Measurements from ENCODE around the gene NLRP6. TPM values are rescaled to one million over a fixed set of nuclear protein-coding genes. Genes with fewer than 3 reads are reported as not detected.
"Not testable (repeated sequence)": the region's sequence is repeated elsewhere in the genome, so short reads cannot be mapped to it uniquely, and the experiment has no call there.

The NLRP6 gene
- total RNA-seq, 1 donor, result not detected

DNA sequence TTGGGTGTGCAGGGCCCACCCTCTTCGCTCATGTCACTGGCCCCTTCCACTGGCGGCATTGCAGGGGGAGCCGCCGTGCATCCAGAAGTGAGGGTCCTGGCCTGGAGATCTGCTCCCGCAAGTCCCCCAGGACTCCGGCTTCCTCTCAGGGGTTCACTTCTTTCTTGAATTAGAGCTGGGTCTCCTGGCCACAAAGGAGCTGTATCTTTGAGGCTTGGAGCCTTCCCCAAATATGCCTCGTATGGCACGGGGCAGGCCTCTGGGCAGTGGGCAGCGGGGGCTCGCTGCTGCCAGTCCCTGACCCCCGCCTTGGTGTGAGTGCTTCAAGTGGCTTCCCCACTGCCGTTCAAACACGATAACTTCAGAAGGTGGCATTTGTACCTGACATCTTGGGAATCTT is 49.8 kb downstream of the NLRP6 start:
- peaks cover 14% of the 10 kb centered on the region for H3K4me1 ChIP-seq (ENCODE audit: insufficient read depth, low read length)
- DNase-seq (ENCODE audit: insufficient read length, low spot score, missing footprints), result peak; percentile 30
- no peaks in the 10 kb centered on the region for H4K20me1 ChIP-seq (ENCODE audit: insufficient read depth, low read length)
- no peak overlapping the region for H3K27ac ChIP-seq (ENCODE audit: low read depth, low read length)
- H3K4me2 ChIP-seq (ENCODE audit: insufficient read depth, low read length), result no peak overlapping the region
- H3K27me3 ChIP-seq (ENCODE audit: insufficient read depth, low read length), result no peaks in the 10 kb centered on the region
- H3K79me2 ChIP-seq (ENCODE audit: insufficient read depth, low read length), result no peaks in the 10 kb centered on the region
- H2AFZ ChIP-seq (ENCODE audit: low read length), result no peak overlapping the region
- no peak overlapping the region for H3K4me3 ChIP-seq (ENCODE audit: insufficient read depth, low read length)
- H3K36me3 ChIP-seq (ENCODE audit: insufficient read depth, low read length), result no peaks in the 10 kb centered on the region
- TF ChIP-seq, protein P1, sequence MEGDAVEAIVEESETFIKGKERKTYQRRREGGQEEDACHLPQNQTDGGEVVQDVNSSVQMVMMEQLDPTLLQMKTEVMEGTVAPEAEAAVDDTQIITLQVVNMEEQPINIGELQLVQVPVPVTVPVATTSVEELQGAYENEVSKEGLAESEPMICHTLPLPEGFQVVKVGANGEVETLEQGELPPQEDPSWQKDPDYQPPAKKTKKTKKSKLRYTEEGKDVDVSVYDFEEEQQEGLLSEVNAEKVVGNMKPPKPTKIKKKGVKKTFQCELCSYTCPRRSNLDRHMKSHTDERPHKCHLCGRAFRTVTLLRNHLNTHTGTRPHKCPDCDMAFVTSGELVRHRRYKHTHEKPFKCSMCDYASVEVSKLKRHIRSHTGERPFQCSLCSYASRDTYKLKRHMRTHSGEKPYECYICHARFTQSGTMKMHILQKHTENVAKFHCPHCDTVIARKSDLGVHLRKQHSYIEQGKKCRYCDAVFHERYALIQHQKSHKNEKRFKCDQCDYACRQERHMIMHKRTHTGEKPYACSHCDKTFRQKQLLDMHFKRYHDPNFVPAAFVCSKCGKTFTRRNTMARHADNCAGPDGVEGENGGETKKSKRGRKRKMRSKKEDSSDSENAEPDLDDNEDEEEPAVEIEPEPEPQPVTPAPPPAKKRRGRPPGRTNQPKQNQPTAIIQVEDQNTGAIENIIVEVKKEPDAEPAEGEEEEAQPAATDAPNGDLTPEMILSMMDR (IDR thresholded peaks at IDR 0.05; ENCODE audit: extremely low read depth, low read depth, low read length), result no peak
- H3K9me3 ChIP-seq (ENCODE audit: low read depth, low read length), result no peaks in the 10 kb centered on the region

DNA sequence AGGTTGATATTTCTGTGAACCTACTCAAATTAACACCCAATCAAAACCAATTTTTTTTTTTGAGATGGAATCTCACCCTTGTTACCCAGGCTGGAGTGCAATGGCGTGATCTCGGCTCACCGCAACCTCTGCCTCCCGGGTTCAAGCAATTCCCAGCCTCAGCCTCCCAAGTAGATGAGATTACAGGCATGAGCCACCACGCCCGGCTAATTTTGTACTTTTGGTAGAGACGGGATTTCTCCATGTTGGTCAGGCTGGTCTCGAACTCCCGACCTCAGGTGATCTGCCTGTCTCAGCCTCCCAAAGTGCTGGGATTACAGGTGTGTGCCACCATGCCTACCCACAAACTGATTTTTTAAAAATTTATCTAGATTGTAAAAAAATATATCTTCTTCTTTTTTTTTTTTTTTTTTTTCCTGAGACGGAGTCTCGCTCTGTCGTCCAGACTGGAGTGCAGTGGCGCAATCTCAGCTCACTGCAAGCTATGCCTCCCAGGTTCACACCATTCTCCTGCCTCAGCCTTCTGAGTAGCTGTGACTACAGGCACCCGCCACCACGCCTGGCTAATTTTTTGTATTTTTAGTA is 50.4 kb downstream of the NLRP6 start:
- not testable (repeated sequence) for H3K27ac ChIP-seq (ENCODE audit: low read depth, low read length); H3K4me2 ChIP-seq (ENCODE audit: insufficient read depth, low read length); DNase-seq (ENCODE audit: insufficient read length, low spot score, missing footprints); H3K9me3 ChIP-seq (ENCODE audit: low read depth, low read length); H2AFZ ChIP-seq (ENCODE audit: low read length); H3K36me3 ChIP-seq (ENCODE audit: insufficient read depth, low read length); H3K79me2 ChIP-seq (ENCODE audit: insufficient read depth, low read length); H3K27me3 ChIP-seq (ENCODE audit: insufficient read depth, low read length); H4K20me1 ChIP-seq (ENCODE audit: insufficient read depth, low read length); H3K4me3 ChIP-seq (ENCODE audit: insufficient read depth, low read length)
- peaks cover 14% of the 10 kb centered on the region for H3K4me1 ChIP-seq (ENCODE audit: insufficient read depth, low read length)

DNA sequence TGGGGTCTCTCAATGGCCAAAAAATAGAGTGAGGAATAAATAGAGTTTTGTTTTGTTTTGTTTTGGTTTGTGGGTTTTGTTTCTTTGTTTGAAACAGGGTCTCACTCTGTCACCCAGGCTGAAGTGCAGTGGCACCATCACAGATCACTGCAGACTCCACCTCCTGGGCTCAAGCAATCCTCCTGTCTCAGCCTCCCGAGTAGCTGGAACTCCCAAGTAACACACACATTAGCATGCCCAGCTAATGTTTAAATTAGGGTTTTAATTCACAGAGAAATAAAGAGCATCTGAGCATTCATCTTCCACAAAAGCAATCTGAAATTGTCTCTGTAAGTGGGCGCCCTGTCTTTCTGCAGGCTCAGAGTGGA is 51.7 kb downstream of the NLRP6 start:
- Histone ChIP-seq H3K4me2 (ENCODE audit: insufficient read depth, low read length) (no peak overlapping the region), H2AFZ (ENCODE audit: low read length) (no peak overlapping the region), H3K9me3 (ENCODE audit: low read depth, low read length) (no peaks in the 10 kb centered on the region), H3K4me3 (ENCODE audit: insufficient read depth, low read length) (no peak overlapping the region), H3K36me3 (ENCODE audit: insufficient read depth, low read length) (no peaks in the 10 kb centered on the region), H3K4me1 (ENCODE audit: insufficient read depth, low read length) (peaks cover 10% of the 10 kb centered on the region), H3K27me3 (ENCODE audit: insufficient read depth, low read length) (no peaks in the 10 kb centered on the region), H3K27ac (ENCODE audit: low read depth, low read length) (no peak overlapping the region), H4K20me1 (ENCODE audit: insufficient read depth, low read length) (no peaks in the 10 kb centered on the region), H3K79me2 (ENCODE audit: insufficient read depth, low read length) (no peaks in the 10 kb centered on the region)
- TF ChIP-seq, protein P1 (IDR thresholded peaks at IDR 0.05; ENCODE audit: extremely low read depth, low read depth, low read length), result no peak
- no peak for DNase-seq (ENCODE audit: insufficient read length, low spot score, missing footprints)

DNA sequence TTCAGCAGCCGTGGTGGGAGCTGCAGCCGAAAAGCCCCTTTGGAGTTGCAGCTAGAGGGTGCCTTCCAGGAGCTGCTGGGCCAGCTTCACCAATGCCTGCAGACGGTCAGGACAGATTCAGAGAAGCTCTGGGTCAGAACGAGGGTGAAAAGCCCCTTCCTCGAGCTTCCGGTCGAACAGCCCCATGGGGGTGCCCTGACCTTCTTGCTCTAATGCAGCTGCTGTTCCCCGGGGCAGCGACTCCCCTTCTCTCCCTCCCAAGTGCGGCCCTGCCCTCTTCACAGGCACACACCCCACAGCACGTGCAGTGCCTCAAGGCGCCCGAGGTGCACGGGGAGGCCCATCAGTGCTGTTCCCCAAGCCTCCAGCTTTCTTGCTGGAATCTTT is 52.1 kb downstream of the NLRP6 start:
- peaks cover 8% of the 10 kb centered on the region for H3K4me1 ChIP-seq (ENCODE audit: insufficient read depth, low read length)
- no peak overlapping the region for H2AFZ ChIP-seq (ENCODE audit: low read length)
- H3K4me2 ChIP-seq (ENCODE audit: insufficient read depth, low read length), result no peak overlapping the region
- H3K4me3 ChIP-seq (ENCODE audit: insufficient read depth, low read length), result no peak overlapping the region
- H3K27me3 ChIP-seq (ENCODE audit: insufficient read depth, low read length), result no peaks in the 10 kb centered on the region
- H3K79me2 ChIP-seq (ENCODE audit: insufficient read depth, low read length), result no peaks in the 10 kb centered on the region
- no peaks in the 10 kb centered on the region for H3K36me3 ChIP-seq (ENCODE audit: insufficient read depth, low read length)
- no peaks in the 10 kb centered on the region for H3K9me3 ChIP-seq (ENCODE audit: low read depth, low read length)
- no peak overlapping the region for H3K27ac ChIP-seq (ENCODE audit: low read depth, low read length)
- no peaks in the 10 kb centered on the region for H4K20me1 ChIP-seq (ENCODE audit: insufficient read depth, low read length)
- TF ChIP-seq, protein P1 (IDR thresholded peaks at IDR 0.05; ENCODE audit: extremely low read depth, low read depth, low read length), result no peak
- peak; percentile 62 for DNase-seq (ENCODE audit: insufficient read length, low spot score, missing footprints)
